ENCODE data around the gene SZRD1.

SZRD1 gene

GRCh38 chr1:16397120-16397519 lies 30.1 kb downstream of the SZRD1 start:
- DNase-seq = no peak

DNA sequence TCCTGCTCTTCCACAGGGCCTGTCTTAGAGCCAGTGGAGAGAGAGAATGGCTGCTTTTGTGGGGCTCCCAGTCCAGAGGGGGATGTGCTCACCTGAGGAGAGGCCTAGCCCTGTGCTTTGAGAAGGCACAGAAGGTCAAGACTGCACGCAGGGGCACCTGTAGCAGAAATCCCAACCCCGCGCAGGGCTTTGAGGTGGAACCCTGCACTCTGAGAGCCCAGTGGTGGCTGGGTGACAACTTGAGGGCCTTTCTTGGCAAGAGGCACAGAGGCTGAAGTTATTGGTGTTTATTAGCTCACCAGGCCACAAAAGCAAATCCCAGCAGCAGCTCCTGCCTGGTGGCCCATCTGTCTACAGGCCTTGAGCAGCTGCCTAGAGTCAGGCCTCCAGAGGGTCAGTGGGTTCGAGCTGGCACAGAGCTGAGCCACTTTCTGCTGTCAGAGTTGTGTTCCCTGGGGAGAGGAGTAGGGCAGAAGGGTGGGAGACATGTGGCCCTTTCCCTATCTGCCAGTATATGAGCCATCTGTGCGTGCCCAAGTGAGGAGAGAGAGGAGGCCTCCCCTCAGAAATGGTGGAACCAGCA lies 31.4 kb downstream of the SZRD1 start:
- no peak for DNase-seq

DNA sequence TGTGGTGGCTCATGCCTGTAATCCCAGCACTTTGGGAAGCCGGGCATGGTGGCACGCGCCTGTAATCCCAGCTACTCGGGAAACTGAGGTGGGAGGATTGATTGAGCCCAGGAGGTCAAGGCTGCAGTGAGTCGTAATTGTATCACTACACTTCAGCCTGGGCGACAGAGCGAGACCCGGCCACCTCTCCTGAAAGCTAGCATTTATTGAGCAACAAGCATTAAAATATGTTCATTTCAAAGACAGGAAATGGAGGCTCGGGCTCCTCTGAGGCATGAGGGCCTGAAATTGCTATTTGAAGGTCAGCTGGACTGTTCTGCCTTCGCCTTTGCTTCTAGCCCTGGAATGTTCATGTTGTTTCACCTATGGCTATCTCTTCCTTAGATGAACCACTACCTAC lies 35.7 kb downstream of the SZRD1 start:
- DNase-seq = no peak

- no peak for DNase-seq
These were observed 38.4 kb downstream of the SZRD1 start for GRCh38 chr1:16405441-16405840.

DNA sequence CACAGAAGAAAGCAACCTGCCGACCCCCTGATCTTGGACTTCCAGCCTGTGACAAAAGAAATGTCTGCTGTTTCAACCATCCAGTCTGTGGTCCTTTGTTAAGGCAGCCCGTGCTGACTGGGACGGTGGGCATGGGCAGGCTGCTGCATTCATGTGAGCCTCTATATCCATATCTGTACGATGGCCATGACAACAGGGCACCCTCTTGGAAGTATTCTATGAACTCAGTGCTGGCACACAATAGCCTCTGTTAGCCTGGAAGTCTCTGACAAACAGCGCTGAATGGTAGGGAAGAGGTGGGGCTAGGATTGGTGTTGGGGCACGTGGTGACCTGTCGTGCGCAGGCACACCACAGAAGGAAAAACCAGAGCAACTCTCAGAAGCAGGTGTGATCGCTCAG lies 39.8 kb downstream of the SZRD1 start:
- no peak for DNase-seq

DNA sequence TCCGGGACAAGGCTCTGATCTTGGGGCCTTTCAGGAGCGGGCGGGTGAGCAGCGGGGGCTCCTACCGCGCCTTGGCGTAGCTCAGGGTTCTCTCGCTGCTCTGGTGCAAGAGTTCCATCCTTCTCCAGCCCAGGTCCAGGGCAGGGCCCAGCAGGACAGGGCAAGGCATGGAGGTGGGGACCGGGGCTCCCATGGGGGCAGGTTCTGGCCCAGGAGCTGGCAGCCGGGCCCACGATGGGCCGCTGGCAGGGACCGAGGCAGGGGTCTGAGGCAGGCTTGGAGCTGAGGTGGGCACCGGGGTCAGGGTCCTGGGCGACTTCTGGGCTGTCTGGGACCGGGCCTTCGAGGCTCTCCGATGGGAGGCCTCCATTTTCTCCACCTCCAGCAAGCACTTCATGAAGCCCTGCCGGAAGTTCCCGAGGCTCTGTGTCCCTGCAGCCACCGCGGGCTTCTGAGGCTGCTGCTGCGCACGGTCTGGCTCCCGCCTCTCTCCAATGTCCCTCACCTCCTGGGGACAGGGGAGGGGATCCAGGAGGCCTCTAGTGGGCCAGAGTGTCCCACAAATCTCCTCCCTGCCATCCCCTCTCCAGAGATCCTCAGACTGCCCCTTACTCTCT lies 42.6 kb downstream of the SZRD1 start:
- no peak for DNase-seq

- no peak for DNase-seq
These were observed 43.8 kb downstream of the SZRD1 start for GRCh38 chr1:16410803-16411202.

- DNase-seq = no peak
These were observed 46.1 kb downstream of the SZRD1 start for GRCh38 chr1:16413191-16413590.

- no peak for DNase-seq
These were observed 51.9 kb downstream of the SZRD1 start for GRCh38 chr1:16418823-16419425.

DNA sequence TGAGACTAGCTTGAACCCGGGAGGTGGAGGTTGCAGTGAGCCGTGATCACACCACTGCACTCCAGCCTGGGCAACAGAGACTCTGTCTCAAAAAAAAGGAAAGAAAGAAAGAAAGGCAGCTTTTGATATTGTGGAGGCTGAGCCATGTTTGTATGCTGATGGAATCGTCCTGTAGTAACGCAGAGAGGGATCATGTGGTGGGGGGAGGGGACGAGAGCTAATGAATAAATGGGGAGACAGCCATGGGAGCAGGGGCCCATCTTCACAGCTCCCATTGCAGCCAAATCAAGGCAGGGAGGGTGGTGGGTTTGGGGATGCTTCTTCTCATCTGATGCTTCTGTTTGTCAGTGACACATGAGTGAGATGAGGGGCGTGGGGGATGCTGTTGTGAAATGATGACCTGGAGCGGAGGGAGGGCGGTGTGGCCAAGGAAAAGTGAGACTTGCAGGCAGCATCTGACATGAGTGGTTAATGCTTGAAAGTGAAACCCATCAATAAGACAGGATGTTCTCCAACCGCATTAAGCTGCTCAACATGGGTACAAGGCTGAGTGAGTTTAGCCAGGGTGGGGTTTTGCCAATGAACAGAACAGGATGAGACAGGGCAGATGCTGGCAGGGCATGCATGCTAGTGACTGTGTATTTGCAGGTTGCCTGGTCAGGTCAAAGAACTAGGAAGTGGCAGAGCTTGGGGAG lies 53.5 kb downstream of the SZRD1 start:
- peak; percentile 85 for DNase-seq

GRCh38 chr1:16421201-16421600 lies 54.2 kb downstream of the SZRD1 start:
- DNase-seq = no peak

DNA sequence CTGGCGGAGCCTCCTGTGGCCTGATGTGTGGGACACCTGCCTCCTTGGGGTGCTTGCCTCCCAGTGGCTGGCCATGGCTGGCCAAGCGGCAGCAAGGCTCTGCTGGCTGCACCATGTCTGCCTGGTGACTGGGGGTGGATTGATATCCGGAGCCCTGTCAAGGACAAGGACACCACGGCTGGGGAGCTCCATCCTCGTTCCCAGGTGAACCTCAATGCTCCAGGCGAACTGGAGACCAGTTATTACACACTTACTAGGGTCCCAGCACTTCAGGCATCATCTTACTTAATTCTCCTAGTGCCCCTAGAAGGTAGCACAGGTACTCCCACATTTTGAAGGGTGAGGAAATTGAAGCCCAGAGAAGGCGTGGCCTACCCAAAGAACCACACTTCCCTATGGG lies 55.0 kb downstream of the SZRD1 start:
- no peak for DNase-seq

GRCh38 chr1:16425125-16426025 lies 58.3 kb downstream of the SZRD1 start:
- no peak for DNase-seq

GRCh38 chr1:16430606-16431005 lies 63.6 kb downstream of the SZRD1 start:
- DNase-seq = no peak

GRCh38 chr1:16433030-16433429 lies 66.0 kb downstream of the SZRD1 start:
- DNase-seq = no peak

DNA sequence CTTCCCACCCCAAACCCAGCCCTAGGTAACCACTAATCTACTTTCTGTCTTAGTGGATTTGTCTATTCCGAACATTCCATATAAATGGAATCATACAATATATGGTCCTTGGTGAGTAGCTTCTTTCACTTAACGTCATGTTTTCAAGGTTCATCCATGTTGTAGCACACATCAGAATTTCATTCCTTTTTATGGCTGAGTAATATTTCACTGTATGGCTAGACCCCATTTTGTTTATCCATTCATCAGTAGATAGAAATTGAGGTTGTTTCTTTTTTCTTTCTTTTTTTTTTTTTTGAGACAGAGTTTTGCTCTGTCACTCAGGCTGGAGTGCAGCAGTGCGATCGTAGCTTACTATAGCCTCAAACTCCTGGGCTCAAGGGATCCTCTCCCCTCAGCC lies 67.0 kb downstream of the SZRD1 start:
- DNase-seq = no peak

GRCh38 chr1:16434501-16434900 lies 67.5 kb downstream of the SZRD1 start:
- no peak for DNase-seq

GRCh38 chr1:16436946-16437474 lies 70.0 kb downstream of the SZRD1 start, which contains the start of gene SPATA21:
TSS of gene SPATA21 (minus strand) at chr1:16437424. CDS start at chr1:16431371, 6,053 bp downstream.
- DNase-seq = no peak

GRCh38 chr1:16438516-16438915 lies 71.5 kb downstream of the SZRD1 start:
- no peak for DNase-seq

GRCh38 chr1:16438924-16439323 lies 71.9 kb downstream of the SZRD1 start:
- no peak for DNase-seq

- DNase-seq = no peak
These were observed 73.1 kb downstream of the SZRD1 start for GRCh38 chr1:16440131-16440469.

GRCh38 chr1:16440470-16441281 lies 73.6 kb downstream of the SZRD1 start, which contains the start of gene NECAP2:
TSS of gene NECAP2 (plus strand) at chr1:16440724. CDS start at chr1:16440762, 38 bp downstream.
- DNase-seq = peak; percentile 98

Data from activated effector memory CD4-positive, alpha-beta T cell treated with anti-CD3 and anti-CD28 coated beads, Interleukin-2, amount 50 U/mL, for 16 hours (primary cell).